GM19035 (cell line): ENCODE measurements around the gene FAM124B.
A peak's percentile ranks its signal among the peaks of the same experiment; 100 is the strongest.
"Not testable (repeated sequence)": the region's sequence is repeated elsewhere in the genome, so short reads cannot be mapped to it uniquely, and the experiment has no call there.

Source experiments
- ATAC-seq: cut with Tn5 transposase; IDR thresholded peaks from one replicate; pipeline ENCODE4 v1.9.1; 2021; ENCODE audit not compliant: unreplicated experiment

FAM124B gene

DNA sequence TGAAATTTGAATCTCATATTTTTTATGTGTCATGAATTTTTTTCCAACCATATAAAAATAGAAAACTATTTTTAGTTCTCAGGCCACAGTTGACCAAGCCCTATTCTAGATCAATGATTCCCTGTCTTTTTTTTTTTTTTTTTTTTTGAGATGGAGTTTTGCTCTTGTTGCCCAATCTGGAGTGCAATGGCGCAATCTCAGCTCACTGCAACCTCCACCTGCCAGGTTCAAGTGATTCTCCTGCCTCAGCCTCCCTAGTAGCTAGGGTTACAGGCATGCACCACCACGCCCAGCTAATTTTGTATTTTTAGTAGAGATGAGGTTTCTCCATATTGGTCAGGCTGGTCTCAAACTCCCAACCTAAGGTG lies 19.6 kb downstream of the FAM124B start:
- ATAC-seq: not testable (repeated sequence)

DNA sequence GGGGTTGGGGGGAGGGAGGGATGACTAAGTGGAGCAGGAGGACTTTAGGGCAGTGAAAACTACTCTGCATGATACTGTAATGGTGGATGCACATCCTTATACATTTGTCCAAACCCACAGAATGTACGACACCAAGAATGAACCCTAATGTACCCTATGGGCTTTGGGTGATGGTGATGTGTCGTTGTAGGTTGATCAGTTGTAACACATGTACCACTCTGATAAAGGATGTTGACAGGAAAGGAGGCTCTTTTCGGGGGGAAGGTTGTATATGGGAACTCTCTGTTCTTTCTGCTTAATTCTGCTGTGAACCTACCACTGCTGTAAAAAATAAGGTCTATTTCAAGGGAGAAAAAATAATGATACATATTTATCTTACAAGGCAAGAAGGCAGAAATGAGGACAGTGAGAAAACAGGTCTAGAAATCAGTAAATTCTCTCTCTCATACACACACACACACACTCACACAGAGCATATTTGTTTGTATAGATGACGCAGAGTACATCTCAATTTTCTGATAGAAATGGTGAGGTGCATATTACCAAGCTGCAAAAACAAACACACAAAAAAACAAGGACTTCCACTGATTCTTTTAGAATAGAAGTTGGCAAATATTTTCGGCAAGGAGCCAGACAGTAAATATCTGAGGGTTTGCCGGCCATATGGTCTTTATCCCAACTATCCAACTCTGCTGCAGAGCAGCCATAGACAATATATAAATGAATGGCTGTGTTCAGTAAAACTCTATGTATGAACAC lies 20.2 kb downstream of the FAM124B start:
- ATAC-seq: no peak

DNA sequence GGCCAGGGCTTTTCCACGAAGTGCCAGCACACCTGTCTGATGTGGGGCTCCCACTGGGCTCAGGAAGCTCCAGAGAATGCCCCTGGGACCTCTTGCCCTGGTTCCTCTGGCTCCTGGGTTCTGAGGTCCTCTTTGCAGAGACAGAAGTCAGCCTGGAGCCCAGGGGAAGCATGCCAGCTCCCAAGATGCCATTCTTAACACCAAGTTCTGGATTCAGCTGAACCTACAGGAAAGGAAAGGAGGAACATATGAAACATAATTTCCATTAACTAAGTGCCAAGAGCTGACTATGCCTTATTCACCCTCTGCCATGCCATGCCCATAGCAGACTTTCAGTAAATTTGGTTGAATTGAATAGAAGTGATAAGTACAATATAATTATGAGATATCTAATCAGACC lies 21.9 kb downstream of the FAM124B start:
- ATAC-seq: no peak

DNA sequence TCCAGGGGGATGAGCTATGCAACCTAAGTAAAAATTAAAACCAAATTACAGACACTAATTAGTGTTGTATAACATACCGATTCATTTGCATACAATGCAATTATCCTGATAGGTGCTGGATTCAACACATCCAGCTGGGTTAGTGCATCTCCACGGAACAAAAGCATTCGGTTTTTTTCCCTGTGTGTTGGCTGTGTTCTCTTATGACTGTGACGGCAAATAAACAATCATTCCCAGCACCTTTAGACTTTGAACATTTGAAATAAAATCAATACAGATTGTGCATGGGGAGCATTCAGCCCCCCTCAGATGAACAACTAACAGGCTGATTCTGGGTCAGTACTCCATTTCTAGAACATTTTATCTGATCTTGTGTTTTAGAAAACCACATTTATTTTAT lies 22.7 kb downstream of the FAM124B start:
- ATAC-seq: no peak

DNA sequence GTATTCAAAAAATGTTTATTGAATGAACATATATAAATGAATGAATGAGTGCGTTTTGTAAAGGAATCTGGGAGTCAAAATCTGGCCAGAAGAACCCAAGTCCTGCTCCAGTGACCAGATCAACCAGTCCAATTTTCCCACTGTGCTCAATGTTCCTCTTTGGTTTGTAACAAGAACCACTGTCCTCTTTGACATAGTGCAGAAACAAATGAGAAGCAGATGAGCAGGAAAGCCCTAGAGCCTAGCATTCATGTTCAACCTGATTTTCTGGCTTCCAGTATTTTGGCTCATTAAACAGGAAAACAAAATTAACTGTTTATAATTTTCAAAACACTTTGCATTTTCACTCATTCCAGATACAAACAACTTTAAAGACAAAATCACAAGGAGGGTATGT lies 23.2 kb downstream of the FAM124B start:
- no peak for ATAC-seq

DNA sequence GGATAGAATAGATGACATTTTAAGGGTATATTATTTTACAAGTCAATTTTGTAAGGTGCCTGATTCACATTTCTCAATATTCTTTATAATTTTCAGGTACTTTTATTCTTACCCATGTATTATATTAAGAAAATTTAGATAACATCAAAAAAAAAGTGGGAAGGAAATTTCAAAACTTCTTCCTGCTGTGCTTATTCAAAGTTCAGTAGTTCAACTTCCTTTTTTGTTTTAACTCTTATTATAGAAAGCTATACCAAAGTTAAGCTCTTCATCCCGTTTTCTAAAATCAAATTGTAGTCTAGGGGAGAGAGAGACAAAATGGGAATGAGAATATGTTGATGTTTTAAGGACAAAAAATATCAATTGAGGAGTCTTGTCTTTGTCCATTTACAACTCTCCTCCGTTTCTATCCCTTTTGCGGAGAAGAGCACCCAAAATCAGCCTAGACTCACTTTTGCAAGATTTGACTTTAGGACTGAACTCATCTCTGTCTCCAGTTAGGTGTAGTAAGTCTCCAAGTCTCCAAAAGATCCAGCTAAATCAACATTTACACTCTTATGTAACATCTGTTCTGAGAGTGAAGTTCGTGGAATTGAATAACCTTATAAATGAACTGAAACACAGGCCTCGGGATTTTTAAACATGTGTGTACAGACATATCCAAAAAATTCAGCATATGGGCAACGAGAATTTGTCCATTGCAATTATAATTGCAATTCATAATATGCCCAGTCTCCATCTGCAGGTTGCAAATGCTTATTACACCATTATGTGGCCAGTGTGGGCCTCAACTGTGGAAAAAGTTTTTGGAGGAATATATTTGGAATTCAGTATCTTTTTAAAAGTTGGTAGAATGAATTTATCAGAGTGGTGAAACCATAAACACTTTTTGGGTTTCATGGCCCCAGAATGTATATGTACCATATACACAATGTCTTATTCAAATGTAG lies 23.9 kb downstream of the FAM124B start:
- no peak for ATAC-seq

DNA sequence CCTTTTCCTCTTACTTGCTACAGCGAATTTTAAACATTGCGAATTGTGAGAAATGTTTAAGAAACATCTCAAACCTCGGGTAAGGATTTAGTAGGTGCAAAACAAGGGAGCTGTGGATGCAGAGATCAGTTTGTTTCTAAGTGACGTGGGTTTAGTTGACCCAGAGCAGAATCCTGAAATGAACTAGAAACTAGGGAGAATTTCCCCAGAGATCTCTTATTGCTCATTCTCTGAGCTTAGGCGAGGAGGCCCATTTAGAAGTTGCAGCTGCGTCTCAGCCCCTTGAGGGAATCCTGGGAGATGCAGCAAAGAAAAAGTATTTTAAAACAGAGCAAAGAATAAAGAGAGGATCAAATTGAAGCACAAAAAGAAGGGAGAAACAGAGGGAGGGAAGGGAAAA lies 29.3 kb downstream of the FAM124B start:
- ATAC-seq: no peak

DNA sequence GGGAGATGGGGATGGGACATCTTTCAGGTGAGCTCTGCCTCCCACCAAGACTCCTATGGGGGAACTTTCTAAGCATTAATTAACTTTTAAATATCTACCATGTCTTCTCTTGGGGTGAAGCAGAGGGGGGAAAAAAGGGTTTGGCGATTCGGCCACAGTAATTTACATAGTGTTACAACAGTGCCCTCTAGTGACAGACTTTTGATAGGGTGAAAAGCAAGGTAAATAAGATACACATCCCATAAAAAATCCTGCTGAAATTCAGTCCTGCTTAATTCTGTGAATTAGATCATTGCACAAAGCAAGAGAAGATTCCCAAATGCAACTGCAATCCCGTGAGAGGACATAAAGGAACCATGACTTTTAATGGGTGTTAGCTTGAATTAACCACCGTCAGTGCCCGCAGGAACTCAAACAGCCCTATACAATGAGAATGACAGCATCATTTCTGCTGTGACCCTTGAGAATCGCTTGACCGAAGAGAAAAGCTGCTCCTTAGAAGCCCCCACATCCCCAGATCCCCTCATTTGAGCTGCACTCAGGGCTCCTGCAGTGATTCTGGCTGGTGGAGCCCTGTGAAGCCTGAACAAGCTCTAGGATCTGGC lies 32.8 kb downstream of the FAM124B start:
- ATAC-seq: no peak

DNA sequence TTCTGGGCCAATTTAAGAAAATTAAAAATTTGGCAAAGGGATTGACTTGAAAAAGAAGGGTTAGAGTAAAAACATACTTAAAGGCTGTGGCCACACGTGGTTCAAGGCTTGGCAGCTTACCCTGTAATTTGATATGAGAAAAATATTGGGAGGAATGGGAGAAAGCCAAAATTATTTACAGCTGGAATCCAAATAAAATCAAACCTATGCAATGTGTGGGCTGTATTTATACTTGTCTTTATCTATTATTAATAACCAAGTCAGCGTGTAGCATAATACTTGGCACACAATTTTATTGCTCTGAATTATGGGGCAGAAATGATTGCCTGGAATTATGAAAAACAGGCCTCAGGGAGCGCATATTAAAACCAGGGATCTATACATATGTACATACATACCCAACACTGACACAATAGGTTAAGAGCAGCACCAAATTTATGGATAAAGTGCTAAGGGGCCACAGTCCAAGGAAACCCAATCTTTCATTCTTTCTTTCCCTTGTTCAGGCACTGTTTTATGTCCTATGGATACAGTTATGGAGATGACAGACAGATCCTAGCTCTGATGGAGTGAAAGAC lies 35.6 kb downstream of the FAM124B start:
- ATAC-seq: no peak

DNA sequence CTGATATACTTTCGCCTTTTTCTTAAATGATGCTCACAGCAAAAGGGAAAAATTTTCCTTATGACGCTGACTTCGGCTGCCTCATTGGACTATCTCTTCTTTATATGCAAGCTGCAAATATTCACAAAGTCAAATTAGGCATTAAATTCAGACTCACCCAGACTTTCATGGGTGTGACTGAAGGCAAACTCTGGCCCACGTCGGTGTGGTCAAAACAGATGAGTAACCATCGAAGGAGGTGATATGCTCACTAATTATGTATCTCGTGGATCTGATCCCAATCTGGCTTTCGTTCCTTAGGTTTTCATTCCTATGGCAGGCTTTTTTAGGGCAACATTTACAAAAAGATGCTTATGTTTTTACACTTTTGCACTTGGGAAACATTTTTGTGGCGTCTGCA lies 36.6 kb downstream of the FAM124B start:
- no peak for ATAC-seq

DNA sequence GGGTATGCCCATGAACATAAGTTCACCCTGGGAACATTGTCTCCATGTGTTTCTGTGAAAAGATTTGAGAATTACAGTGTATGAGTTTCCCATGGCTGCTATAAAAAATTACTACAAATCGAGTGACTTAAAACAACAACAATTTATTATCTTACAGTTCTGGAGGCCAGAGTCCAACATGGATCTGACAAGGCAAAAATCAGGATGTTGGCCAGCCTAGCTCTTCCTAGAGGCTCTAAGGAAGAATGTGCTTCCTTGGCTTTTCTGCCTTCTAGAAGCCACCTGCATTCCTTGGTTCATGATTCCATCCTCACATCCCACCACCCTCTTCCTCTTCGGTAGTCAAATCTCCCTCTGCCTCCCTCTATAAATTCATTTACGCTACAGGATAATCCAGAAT lies 38.6 kb downstream of the FAM124B start:
- ATAC-seq: no peak

DNA sequence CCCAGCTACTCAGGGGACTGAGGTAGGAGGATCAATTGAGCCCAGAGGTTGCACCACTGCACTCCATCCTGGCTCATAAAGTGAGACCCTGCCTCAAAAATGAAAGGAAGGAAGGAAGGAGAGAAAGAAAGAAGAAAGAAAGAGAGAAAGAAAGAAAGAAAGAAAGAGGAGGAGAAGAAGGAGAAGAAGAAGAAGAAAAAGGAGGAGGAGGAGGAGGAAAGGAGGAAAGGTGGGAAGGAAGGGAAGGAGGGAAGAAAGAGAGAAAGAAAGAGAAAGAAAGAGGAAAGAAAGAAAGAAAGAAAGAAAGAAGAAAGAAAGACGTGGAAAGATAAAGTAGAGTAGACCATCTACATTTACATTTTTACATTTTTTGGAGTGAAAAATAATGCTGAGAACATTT lies 39.8 kb downstream of the FAM124B start:
- no peak for ATAC-seq

DNA sequence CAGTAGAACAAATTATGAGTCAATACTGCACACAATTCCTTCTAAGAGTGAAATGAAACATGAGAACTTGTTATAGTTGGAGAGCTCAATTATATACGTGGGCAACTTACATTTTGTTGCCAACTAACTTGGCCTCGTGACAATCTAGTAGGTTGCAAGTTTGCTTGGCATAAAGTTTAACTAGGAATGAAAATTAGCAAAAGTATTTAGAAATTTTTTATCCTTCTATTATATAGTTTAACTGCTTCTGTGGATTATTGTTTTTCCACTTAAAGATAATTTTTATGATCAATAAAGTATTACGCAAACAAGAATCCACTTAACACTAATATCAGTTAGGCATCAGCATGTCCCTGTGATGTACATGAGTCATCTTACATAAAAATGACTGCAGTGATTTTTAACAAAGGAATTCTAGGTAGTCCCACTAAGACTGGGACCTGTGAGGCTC lies 41.1 kb downstream of the FAM124B start:
- ATAC-seq: no peak

DNA sequence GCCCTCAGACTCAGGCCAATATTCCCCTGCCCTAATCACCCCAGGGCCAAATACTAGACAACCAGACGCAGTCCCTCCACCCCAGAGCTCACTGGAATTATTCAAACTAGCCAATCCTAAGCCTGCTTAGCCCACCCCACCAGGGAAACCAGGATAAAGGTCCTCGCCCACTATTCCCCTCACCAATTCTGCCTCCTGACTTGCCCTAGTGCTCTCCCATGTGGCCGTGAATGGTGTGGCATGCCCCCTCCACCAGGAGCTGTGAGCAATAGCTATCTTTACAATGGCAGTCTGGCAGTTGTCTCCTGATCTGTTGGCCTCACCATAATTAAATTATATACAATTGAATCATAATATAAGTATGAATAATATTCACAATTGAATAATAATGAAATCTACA lies 42.3 kb downstream of the FAM124B start:
- no peak for ATAC-seq

DNA sequence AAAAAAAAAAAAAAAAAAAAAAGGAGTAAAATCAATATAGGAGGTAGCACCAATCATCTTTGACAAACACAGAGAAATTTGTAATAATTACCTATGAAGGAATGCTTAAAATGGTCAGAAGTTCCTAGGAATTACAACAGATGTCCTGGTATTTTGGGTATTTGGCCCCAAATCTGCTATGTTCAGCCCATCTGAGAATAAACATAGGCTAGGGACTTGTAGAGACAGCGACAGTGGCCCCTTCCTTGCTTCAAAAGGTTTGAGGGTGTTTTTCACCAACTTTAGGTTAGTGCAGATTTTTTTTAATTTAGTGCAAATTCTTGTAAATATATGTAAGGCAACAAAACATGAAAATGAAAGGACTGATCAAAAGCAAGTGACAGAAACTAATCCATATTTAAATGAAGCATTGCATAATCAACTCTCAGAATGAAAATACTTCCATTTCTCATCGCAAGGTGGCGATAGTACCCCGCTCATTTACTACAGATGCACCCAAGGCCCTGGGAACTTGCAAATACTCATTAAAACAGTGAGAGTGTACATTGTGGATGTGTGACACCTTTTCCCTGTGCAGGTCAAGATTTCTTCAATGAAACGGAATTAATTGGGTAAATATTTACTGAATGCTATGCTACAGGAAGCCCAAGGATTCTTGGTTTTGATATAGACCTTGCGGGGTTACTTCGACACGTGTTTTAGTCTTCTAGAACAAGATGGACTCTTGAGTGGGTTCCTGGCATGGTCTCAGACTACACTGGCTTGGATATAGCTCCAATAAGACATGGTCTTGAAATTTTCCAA lies 44.6 kb downstream of the FAM124B start:
- ATAC-seq: peak; percentile 84

DNA sequence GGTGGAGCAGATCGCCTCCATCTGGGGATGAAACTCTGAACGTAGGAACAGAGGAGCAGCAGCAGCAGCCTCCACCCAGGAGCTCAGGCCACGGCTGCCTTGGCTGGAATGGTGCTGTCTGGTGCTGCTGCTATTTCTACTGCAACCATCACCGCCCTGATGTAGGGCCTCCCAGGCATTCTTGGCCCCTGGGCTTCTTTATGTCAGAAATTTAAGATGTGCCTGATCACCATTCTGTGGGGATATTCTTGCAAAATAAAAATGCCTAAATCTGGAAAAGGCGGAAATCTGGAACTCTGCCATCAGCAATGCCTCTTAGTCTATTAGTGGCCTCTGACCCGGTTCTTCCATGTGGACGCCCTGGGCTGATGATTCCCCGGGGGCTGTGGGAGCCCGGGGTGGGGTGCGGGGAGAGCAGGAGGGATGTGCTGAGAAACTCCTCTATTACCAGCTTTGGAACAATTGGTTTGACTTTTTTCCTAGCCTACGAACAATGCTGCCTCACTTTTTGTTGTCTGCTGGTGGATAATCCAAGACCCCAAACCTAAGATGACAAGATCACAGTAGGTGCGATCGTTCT lies 47.2 kb downstream of the FAM124B start:
- no peak for ATAC-seq

DNA sequence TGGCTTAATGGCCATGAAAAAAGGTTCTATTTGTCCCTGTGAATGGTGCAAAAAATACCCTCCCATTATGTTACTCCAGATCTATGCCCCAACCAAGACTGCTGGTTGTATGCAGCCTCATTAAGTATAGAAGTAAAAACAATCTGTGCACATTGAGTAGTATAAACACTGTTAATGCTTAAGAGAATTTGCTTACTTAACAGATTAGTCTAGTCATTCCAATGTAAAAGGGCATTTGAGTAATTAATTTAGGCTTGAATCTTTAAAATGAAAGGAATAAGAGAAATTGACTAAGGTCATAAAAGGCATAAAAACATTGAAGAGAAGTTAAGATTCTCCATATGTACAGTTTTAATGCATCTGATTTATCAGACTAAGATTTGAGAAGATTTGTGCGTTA lies 51.2 kb downstream of the FAM124B start:
- ATAC-seq: no peak

DNA sequence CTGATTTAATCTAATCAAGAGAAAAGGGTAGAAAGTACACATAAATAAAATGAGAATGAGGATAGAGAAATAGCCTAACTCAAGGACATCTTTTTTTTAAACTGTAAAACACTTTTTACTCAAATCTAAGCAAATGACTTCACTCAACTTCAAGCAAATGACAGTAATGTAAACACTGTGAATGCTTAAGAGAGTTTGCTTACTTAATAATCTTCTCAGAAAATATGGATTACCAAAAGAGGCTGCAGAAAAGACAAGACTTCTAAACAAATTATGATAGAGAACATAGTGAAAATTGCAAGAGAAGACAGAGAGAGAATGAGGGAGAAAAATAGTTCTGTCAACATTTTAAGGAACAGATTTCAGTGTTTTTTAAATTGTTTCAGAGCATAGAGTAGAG lies 52.5 kb downstream of the FAM124B start:
- ATAC-seq: no peak

DNA sequence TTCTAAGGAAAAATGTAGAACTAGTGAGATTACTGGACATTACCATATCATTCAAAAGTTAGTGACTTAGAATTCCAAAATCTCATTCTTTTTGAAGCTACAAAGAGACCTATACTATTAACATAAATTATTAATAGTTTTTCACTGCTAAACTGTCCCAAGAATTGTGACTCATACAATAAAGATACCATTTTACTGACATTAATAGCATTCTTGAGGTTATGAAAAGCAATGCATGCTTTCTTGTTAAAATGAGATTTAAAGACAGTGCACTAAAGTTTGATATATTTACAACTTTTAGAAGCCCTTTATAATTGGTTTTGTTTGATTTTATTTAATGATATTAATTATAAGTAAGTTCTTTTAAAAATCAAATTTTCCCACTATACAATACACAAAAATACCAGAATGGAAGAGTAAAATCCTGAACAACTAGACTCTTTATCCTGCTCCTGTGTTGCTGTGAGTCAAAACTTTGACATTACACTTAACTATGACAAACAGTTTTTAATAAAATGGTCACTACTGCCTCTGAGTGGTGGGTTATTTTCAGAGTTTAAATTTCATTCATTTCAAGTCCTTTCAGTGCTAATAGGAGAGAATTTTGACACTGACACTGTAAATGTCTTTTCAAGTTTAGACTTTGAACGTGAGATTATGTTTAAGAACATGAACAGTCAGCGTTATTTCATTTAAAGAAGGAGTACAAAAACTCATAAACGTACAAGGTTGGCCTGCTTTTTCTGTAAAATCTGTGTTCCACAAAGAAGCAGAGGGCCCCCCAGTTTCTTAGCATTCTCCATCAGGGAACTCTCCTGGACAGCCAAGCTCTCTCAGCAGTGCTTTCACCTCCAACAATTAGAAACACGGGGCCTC lies 54.5 kb downstream of the FAM124B start:
- ATAC-seq: no peak
